Endothelial cell of umbilical vein (primary cell): ENCODE measurements around the gene BPIFA2. TPM values are rescaled to one million over a fixed set of nuclear protein-coding genes. Genes with fewer than 3 reads are reported as not detected.

Experiments used
- BruUV-seq: library from RNA; stranded (reverse); fragments of 400-500 nt; replicated peaks from 2 replicates; lab custom pipeline; 2021; lab: Mats Ljungman, UMichigan
- CTCF ChIA-PET: fragments of 300-600, 350-600 bp; sonication (Branson Sonifier 250); formaldehyde crosslinking; loops from one replicate; lab custom pipeline; 2021; ENCODE audit warnings: antibody characterized with exemption, inconsistent platforms; lab: Charles Lee
- POLR2A ChIA-PET: fragments of 300-600, 350-600 bp; sonication (Branson Sonifier 250); formaldehyde crosslinking; loops from one replicate; lab custom pipeline; 2021; ENCODE audit warnings: antibody characterized with exemption, inconsistent platforms; lab: Charles Lee
- DNase-seq: peaks from one replicate; pipeline ENCODE4 v3.0.0-alpha.2; 2011; ENCODE audit warnings: low read depth, low spot score
- FAIRE-seq: peaks from 2 replicates; lab custom pipeline; 2011; peaks lifted over from hg19 to GRCh38; lab: Jason Lieb, UNC
- H2AFZ ChIP-seq: 2 replicates; pipeline ENCODE4 v1.6.0; 2012; ENCODE audit warnings: low read depth, low read length, control low read depth, inconsistent platforms
- H3K27ac ChIP-seq: 2 replicates; pipeline ENCODE4 v1.5.1; 2011; ENCODE audit warnings: low read depth, mild to moderate bottlenecking, control low read depth, low read length, moderate library complexity; ENCODE audit not compliant: insufficient read depth
- H3K27me3 ChIP-seq, 2 experiments: 2 replicates each; pipeline versions ENCODE4 v1.6.0 to v1.6.1; 2011; ENCODE audit warnings: low read length in 2 of 2, mixed read lengths in 1 of 2; ENCODE audit not compliant: control insufficient read depth in 2 of 2, insufficient read depth in 2 of 2
- H3K36me3 ChIP-seq, 2 experiments: 2 replicates in 1 of 2; 3 replicates in 1 of 2; pipeline ENCODE4 v1.5.1; 2011; ENCODE audit warnings: low read length in 2 of 2, mild to moderate bottlenecking in 1 of 2, moderate library complexity in 1 of 2; ENCODE audit not compliant: control insufficient read depth in 2 of 2, insufficient read depth in 2 of 2; ENCODE audit errors: extremely low read depth in 1 of 2
- H3K4me1 ChIP-seq: 3 replicates; pipeline ENCODE4 v1.5.1; 2011; ENCODE audit warnings: mild to moderate bottlenecking, low read length; ENCODE audit not compliant: control insufficient read depth, insufficient read depth; ENCODE audit errors: extremely low read depth
- H3K4me2 ChIP-seq: 2 replicates; pipeline ENCODE4 v1.6.1; 2011; ENCODE audit warnings: low read length, control low read depth, mixed read lengths; ENCODE audit not compliant: insufficient read depth
- H3K4me3 ChIP-seq, 3 experiments: fragments of 200-600 bp in 1 of 3; sonication (generic), shearing (Covaris generic) in 1 of 3; replicated peaks in 1 of 3; 2 replicates each; pipeline ENCODE4 v1.5.1; 2011 to 2016; ENCODE audit warnings: control low read depth in 3 of 3, low read length in 3 of 3, mild to moderate bottlenecking in 2 of 3, inconsistent platforms in 1 of 3, low read depth in 1 of 3, moderate library complexity in 1 of 3; ENCODE audit not compliant: insufficient read depth in 1 of 3
- H3K79me2 ChIP-seq: 2 replicates; pipeline ENCODE4 v1.6.0; 2012; ENCODE audit warnings: low read length, inconsistent platforms; ENCODE audit not compliant: control insufficient read depth, insufficient read depth
- H3K9ac ChIP-seq: replicated peaks from 2 replicates; pipeline ENCODE3; 2011; ENCODE audit warnings: low read length, control low read depth; ENCODE audit not compliant: insufficient read depth; ENCODE audit errors: extremely low read depth
- H3K9me1 ChIP-seq: replicated peaks from 3 replicates; pipeline ENCODE4 v1.6.0; 2011; ENCODE audit warnings: mild to moderate bottlenecking, low read length; ENCODE audit not compliant: control insufficient read depth, insufficient read depth; ENCODE audit errors: extremely low read depth
- H3K9me3 ChIP-seq: replicated peaks from 2 replicates; pipeline ENCODE4 v1.5.1; 2012; ENCODE audit warnings: low read length, inconsistent platforms; ENCODE audit not compliant: control insufficient read depth, insufficient read depth
- H4K20me1 ChIP-seq: replicated peaks from 2 replicates; pipeline ENCODE3; 2011; ENCODE audit warnings: mild to moderate bottlenecking, low read length; ENCODE audit not compliant: control insufficient read depth, insufficient read depth; ENCODE audit errors: extremely low read depth
- CTCF ChIP-seq, 2 donors: IDR thresholded peaks; 1 replicate in 1 of 2; 2 replicates in 1 of 2; pipeline ENCODE4 v1.5.1; 2011; ENCODE audit warnings: low read length in 2 of 2, mild to moderate bottlenecking in 2 of 2, moderate library complexity in 2 of 2, control low read depth in 1 of 2, inconsistent platforms in 1 of 2, low read depth in 1 of 2; ENCODE audit not compliant: insufficient read depth in 1 of 2; ENCODE audit errors: extremely low read depth in 1 of 2
- EZH2 ChIP-seq: IDR thresholded peaks from 2 replicates; pipeline ENCODE4 v1.6.1; 2012; ENCODE audit warnings: borderline replicate concordance, low read depth, mild to moderate bottlenecking, moderate library complexity, low read length, inconsistent platforms; ENCODE audit not compliant: severe bottlenecking
- FOS ChIP-seq: IDR thresholded peaks from 2 replicates; pipeline ENCODE4 v1.6.1; 2011; ENCODE audit warnings: mild to moderate bottlenecking, low read length, moderate library complexity, borderline replicate concordance; ENCODE audit not compliant: insufficient read depth
- GATA2 ChIP-seq: IDR thresholded peaks from 2 replicates; pipeline ENCODE4 v1.7.0; 2011; ENCODE audit warnings: low read depth, mild to moderate bottlenecking, moderate library complexity, mixed read lengths, low read length; ENCODE audit not compliant: insufficient read length, insufficient read depth
- JUN ChIP-seq: IDR thresholded peaks from 2 replicates; pipeline ENCODE4 v1.6.1; 2011; ENCODE audit warnings: borderline replicate concordance, low read depth; ENCODE audit not compliant: insufficient read length, insufficient read depth
- MAX ChIP-seq: IDR thresholded peaks from 2 replicates; pipeline ENCODE4 v1.6.1; 2011; ENCODE audit not compliant: insufficient read depth, insufficient read length
- MYC ChIP-seq: IDR thresholded peaks from one replicate; pipeline ENCODE4 v1.6.1; 2011; ENCODE audit warnings: mild to moderate bottlenecking, low read depth, low read length
- POLR2A ChIP-seq: IDR thresholded peaks from 2 replicates; pipeline ENCODE4 v1.6.1; 2012; ENCODE audit warnings: low read depth, mild to moderate bottlenecking, control low read depth, low read length
- POLR2AphosphoS5 ChIP-seq: IDR thresholded peaks from 2 replicates; pipeline ENCODE4 v1.6.1; 2012; ENCODE audit warnings: low read depth, mild to moderate bottlenecking, control low read depth, low read length, moderate library complexity; ENCODE audit not compliant: insufficient read depth
- dilution Hi-C: fragments of 300-500 bp; cut with MboI; formaldehyde crosslinking; loops from one replicate; pipeline ENCODE4 v1.15.0; 2019; ENCODE audit warnings: low sequenced_read_pairs; ENCODE audit not compliant: extremely low pct_ligation_motif_present
- intact Hi-C: fragments of 100-400 bp; cut with micrococcal nuclease; formaldehyde crosslinking; loops from one replicate; pipeline ENCODE4 v1.10.0; 2022
- polyA plus RNA-seq, 4 experiments: library from polyadenylated mRNA; depleted of rRNA in 3 of 4; stranded (reverse) in 3 of 4; unstranded in 1 of 4; fragments of >200 nt; gene quantifications; 2 replicates each; pipeline versions ENCODE4 v1.2.1 to v1.2.3, GENCODE V29; 2011 to 2012; ENCODE audit warnings: missing spikeins in 1 of 4
- total RNA-seq: library from RNA; stranded (reverse); gene quantifications from 2 replicates; pipeline ENCODE4 v1.2.3, GENCODE V29; 2021

The BPIFA2 gene
- total and polyA plus RNA-seq, 2 donors (not counting 3 experiments of a cell fraction or from before 2014, with no cell fraction given): not detected

- Histone ChIP-seq H3K9me3 (no peaks in the 10 kb centered on the region), H3K27ac (no peak overlapping the region), H3K4me2 (no peak overlapping the region), H3K4me1 (no peaks in the 10 kb centered on the region), H3K9me1 (no peaks in the 10 kb centered on the region), H3K79me2 (no peaks in the 10 kb centered on the region), H3K4me3 (no peak overlapping the region), H3K9ac (no peak overlapping the region), H2AFZ (no peak overlapping the region), H4K20me1 (no peaks in the 10 kb centered on the region), H3K36me3 (no peaks in the 10 kb centered on the region), H3K27me3 (no peaks in the 10 kb centered on the region)
- POLR2A ChIA-PET: no interaction called here
- CTCF ChIA-PET: no interaction called here
- TF ChIP-seq CTCF (IDR thresholded peaks at IDR 0.05; ENCODE audit: extremely low read depth in 1 of 2, insufficient read depth in 1 of 2, low read depth in 1 of 2, low read length in 2 of 2): no peak
- no peak for TF ChIP-seq EZH2
- TF ChIP-seq MAX: no peak
- no peak for TF ChIP-seq POLR2AphosphoS5
- no peak for TF ChIP-seq MYC
- TF ChIP-seq FOS: no peak
- no peak for TF ChIP-seq GATA2
- TF ChIP-seq POLR2A: no peak
- no peak for TF ChIP-seq JUN
- FAIRE-seq (no peak), DNase-seq (no peak)
- intact Hi-C loops: no loop called here
- no TSS peak for BruUV-seq
- dilution Hi-C loops: no loop called here
Measured at GRCh38 chr20:33125983-33126382, 42.0 kb upstream of the BPIFA2 start.
